Measurements from ENCODE around the gene TAF4.
"Not testable (repeated sequence)": the region's sequence is repeated elsewhere in the genome, so short reads cannot be mapped to it uniquely, and the experiment has no call there.

The TAF4 gene

GRCh38 chr20:61955668-61956395 lies 109.8 kb downstream of the TAF4 start:
- no peaks in the 10 kb centered on the region for H3K9me3 ChIP-seq (ENCODE audit: control insufficient read depth, insufficient read depth, low read depth, low read length)
- no peak overlapping the region for H3K9ac ChIP-seq (ENCODE audit: low read length)
- no peak overlapping the region for H3K4me3 ChIP-seq (ENCODE audit: low read depth, low read length)
- peaks cover 4% of the 10 kb centered on the region for H3K4me1 ChIP-seq (ENCODE audit: control insufficient read depth, insufficient read depth, low read length)
- H3K27me3 ChIP-seq (ENCODE audit: control insufficient read depth, insufficient read depth, low read length), result 0 out of 2 replicates have a peak, but pooled peaks cover 4% of the 10 kb centered on the region
- H3K36me3 ChIP-seq (ENCODE audit: control insufficient read depth, insufficient read depth, low read length), result no peaks in the 10 kb centered on the region
- H3K27ac ChIP-seq (ENCODE audit: low read depth, low read length), result no peak overlapping the region

DNA sequence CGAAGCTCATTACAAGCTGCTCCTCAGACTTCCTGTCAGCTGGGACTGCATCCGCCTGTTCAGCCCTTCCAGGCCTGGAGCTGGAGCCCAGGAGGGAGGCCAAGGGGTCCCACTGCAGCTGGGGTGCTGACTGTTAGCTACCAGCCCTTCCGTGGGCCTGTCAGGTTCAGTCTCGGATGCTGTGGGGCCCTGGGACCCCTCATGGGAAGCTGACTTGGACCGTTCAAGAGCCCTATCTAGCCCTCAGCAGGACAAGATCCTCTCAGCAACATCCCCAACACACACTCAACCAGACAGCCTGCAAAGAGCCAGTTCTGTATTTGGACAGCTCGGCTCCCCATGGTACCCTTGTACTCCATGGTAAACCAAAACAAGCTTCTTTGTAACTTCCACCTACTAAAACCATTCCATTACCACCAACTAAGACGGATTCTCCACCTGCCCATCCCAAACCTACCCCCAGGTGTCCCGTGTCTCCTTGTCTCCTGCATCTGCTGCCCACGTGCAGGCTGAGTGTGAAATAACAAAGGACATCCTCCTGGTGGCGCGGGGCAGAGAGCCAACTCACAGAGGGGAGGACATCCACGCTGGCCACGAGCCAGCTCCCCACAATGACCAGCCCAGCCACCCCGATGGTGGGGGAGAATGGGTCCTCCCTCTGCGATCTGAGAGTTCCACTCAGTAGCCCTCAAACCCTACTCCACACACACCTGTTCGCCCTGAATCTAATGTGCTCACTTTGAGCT lies 111.2 kb downstream of the TAF4 start:
- Histone ChIP-seq H3K4me3 (ENCODE audit: low read depth, low read length) (no peak overlapping the region), H3K9ac (ENCODE audit: low read length) (no peak overlapping the region), H3K27me3 (ENCODE audit: control insufficient read depth, insufficient read depth, low read length) (0 out of 2 replicates have a peak, but pooled peaks cover 4% of the 10 kb centered on the region), H3K4me1 (ENCODE audit: control insufficient read depth, insufficient read depth, low read length) (peaks cover 4% of the 10 kb centered on the region), H3K9me3 (ENCODE audit: control insufficient read depth, insufficient read depth, low read depth, low read length) (no peaks in the 10 kb centered on the region), H3K27ac (ENCODE audit: low read depth, low read length) (no peak overlapping the region), H3K36me3 (ENCODE audit: control insufficient read depth, insufficient read depth, low read length) (no peaks in the 10 kb centered on the region)

- Histone ChIP-seq H3K4me1 (ENCODE audit: control insufficient read depth, insufficient read depth, low read length) (peaks cover 4% of the 10 kb centered on the region), H3K27me3 (ENCODE audit: control insufficient read depth, insufficient read depth, low read length) (0 out of 2 replicates have a peak, but pooled peaks cover 4% of the 10 kb centered on the region), H3K9ac (ENCODE audit: low read length) (no peak overlapping the region), H3K36me3 (ENCODE audit: control insufficient read depth, insufficient read depth, low read length) (no peaks in the 10 kb centered on the region), H3K9me3 (ENCODE audit: control insufficient read depth, insufficient read depth, low read depth, low read length) (no peaks in the 10 kb centered on the region), H3K27ac (ENCODE audit: low read depth, low read length) (no peak overlapping the region), H3K4me3 (ENCODE audit: low read depth, low read length) (no peak overlapping the region)
Observed at GRCh38 chr20:61953037-61954021, 112.4 kb downstream of the TAF4 start.

DNA sequence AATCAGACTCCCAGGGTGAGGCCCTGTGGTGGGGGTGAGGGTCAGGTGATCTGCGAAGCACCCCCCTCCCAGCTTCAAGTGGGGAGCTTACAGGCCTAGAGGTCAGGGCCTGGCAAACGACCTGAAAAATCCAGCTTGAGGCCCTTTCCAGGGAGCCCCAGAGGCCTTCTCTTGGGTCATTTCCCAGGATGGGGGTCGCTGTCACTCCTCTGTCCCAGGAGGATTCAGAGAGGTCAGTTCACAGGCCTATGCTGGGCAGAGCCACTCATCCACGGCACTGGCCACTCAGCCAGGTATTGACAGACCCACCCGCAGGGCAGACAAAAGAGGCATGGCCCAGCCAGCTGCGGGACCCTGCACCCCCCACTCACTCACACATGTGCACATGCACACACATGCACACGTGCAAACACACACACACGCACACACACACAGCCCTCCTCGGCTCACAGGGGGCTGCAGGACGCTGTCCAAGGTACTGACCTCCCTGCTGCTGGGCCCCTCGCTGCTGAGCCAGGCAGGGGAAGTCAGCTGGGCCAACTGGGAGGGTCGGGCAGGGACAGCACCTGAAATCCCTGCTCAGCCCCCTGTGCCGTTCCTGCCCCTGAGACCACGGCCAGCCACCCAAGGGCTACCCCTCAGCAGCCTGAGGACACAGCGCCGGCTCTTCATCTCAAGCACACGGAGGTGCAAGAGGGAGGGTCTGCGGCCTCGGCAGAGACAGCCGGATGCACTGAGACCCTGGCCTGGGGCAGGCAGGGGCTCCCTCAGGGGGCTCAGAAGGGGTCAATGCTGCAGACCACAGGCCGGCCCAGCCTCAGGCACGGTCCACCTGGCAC lies 113.8 kb downstream of the TAF4 start:
- Histone ChIP-seq H3K36me3 (ENCODE audit: control insufficient read depth, insufficient read depth, low read length) (no peaks in the 10 kb centered on the region), H3K4me1 (ENCODE audit: control insufficient read depth, insufficient read depth, low read length) (peaks cover 4% of the 10 kb centered on the region), H3K27me3 (ENCODE audit: control insufficient read depth, insufficient read depth, low read length) (0 out of 2 replicates have a peak, but pooled peaks cover 4% of the 10 kb centered on the region), H3K27ac (ENCODE audit: low read depth, low read length) (no peak overlapping the region), H3K9me3 (ENCODE audit: control insufficient read depth, insufficient read depth, low read depth, low read length) (0 out of 2 replicates have a peak, but pooled peaks cover 3% of the 10 kb centered on the region), H3K4me3 (ENCODE audit: low read depth, low read length) (no peak overlapping the region), H3K9ac (ENCODE audit: low read length) (no peak overlapping the region)

GRCh38 chr20:61950641-61951071 lies 115.0 kb downstream of the TAF4 start:
- Histone ChIP-seq H3K9me3 (ENCODE audit: control insufficient read depth, insufficient read depth, low read depth, low read length) (0 out of 2 replicates have a peak, but pooled peaks cover 3% of the 10 kb centered on the region), H3K36me3 (ENCODE audit: control insufficient read depth, insufficient read depth, low read length) (no peaks in the 10 kb centered on the region), H3K4me1 (ENCODE audit: control insufficient read depth, insufficient read depth, low read length) (peaks cover 4% of the 10 kb centered on the region), H3K27ac (ENCODE audit: low read depth, low read length) (no peak overlapping the region), H3K4me3 (ENCODE audit: low read depth, low read length) (no peak overlapping the region), H3K9ac (ENCODE audit: low read length) (no peak overlapping the region), H3K27me3 (ENCODE audit: control insufficient read depth, insufficient read depth, low read length) (0 out of 2 replicates have a peak, but pooled peaks cover 4% of the 10 kb centered on the region)

- H3K36me3 ChIP-seq (ENCODE audit: control insufficient read depth, insufficient read depth, low read length), result no peaks in the 10 kb centered on the region
- H3K27me3 ChIP-seq (ENCODE audit: control insufficient read depth, insufficient read depth, low read length), result 0 out of 2 replicates have a peak, but pooled peaks cover 4% of the 10 kb centered on the region
- H3K9me3 ChIP-seq (ENCODE audit: control insufficient read depth, insufficient read depth, low read depth, low read length), result 0 out of 2 replicates have a peak, but pooled peaks cover 3% of the 10 kb centered on the region
- H3K27ac ChIP-seq (ENCODE audit: low read depth, low read length), result no peak overlapping the region
- H3K4me3 ChIP-seq (ENCODE audit: low read depth, low read length), result no peak overlapping the region
- peaks cover 4% of the 10 kb centered on the region for H3K4me1 ChIP-seq (ENCODE audit: control insufficient read depth, insufficient read depth, low read length)
- H3K9ac ChIP-seq (ENCODE audit: low read length), result no peak overlapping the region
Observed at GRCh38 chr20:61949714-61950640, 115.7 kb downstream of the TAF4 start.

- Histone ChIP-seq H3K9ac (ENCODE audit: low read length) (no peak overlapping the region), H3K9me3 (ENCODE audit: control insufficient read depth, insufficient read depth, low read depth, low read length) (0 out of 2 replicates have a peak, but pooled peaks cover 3% of the 10 kb centered on the region), H3K36me3 (ENCODE audit: control insufficient read depth, insufficient read depth, low read length) (no peaks in the 10 kb centered on the region), H3K4me3 (ENCODE audit: low read depth, low read length) (no peak overlapping the region), H3K4me1 (ENCODE audit: control insufficient read depth, insufficient read depth, low read length) (peaks cover 4% of the 10 kb centered on the region), H3K27ac (ENCODE audit: low read depth, low read length) (no peak overlapping the region), H3K27me3 (ENCODE audit: control insufficient read depth, insufficient read depth, low read length) (no peaks in the 10 kb centered on the region)
Observed at GRCh38 chr20:61949363-61949713, 116.3 kb downstream of the TAF4 start.

GRCh38 chr20:61948586-61949362 lies 116.9 kb downstream of the TAF4 start:
- Histone ChIP-seq H3K4me1 (ENCODE audit: control insufficient read depth, insufficient read depth, low read length) (peaks cover 4% of the 10 kb centered on the region), H3K27me3 (ENCODE audit: control insufficient read depth, insufficient read depth, low read length) (no peaks in the 10 kb centered on the region), H3K4me3 (ENCODE audit: low read depth, low read length) (no peak overlapping the region), H3K36me3 (ENCODE audit: control insufficient read depth, insufficient read depth, low read length) (no peaks in the 10 kb centered on the region), H3K27ac (ENCODE audit: low read depth, low read length) (no peak overlapping the region), H3K9me3 (ENCODE audit: control insufficient read depth, insufficient read depth, low read depth, low read length) (0 out of 2 replicates have a peak, but pooled peaks cover 3% of the 10 kb centered on the region), H3K9ac (ENCODE audit: low read length) (no peak overlapping the region)

- H3K4me1 ChIP-seq (ENCODE audit: control insufficient read depth, insufficient read depth, low read length); H3K27ac ChIP-seq (ENCODE audit: low read depth, low read length); H3K9ac ChIP-seq (ENCODE audit: low read length); H3K27me3 ChIP-seq (ENCODE audit: control insufficient read depth, insufficient read depth, low read length); H3K9me3 ChIP-seq (ENCODE audit: control insufficient read depth, insufficient read depth, low read depth, low read length); H3K36me3 ChIP-seq (ENCODE audit: control insufficient read depth, insufficient read depth, low read length); H3K4me3 ChIP-seq (ENCODE audit: low read depth, low read length): not testable (repeated sequence)
Observed at GRCh38 chr20:61948056-61948455, 117.6 kb downstream of the TAF4 start.
